Measurements from ENCODE around the gene PLEKHG7.

The PLEKHG7 gene

GRCh38 chr12:92715625-92716024, 12.8 kb downstream of the PLEKHG7 start:
- DNase-seq (ENCODE audit: low spot score) = no peak

GRCh38 chr12:92717202-92717601, 14.4 kb downstream of the PLEKHG7 start:
- peak; percentile 20 for DNase-seq (ENCODE audit: low spot score)

GRCh38 chr12:92718483-92718990, 15.7 kb downstream of the PLEKHG7 start:
- DNase-seq (ENCODE audit: low spot score) = no peak

DNA sequence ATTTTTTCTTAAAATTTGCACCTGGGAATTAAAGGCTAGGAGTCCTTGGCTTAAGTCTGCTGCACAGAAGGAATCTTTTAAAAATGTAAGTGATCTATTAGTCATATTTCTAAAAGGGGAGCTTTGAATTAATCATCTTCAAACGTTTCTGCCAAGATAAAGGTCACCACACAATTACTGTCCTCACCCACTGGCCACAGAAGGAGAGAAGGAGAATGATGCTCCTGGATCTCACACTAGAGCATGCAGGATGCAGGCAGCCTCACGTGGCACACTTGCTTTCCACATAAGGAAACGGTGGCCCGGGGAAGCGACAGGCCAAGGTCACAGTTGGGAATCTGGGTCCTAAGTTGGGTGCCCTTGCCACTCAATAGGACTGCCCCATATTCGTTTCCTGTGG, 16.9 kb downstream of the PLEKHG7 start:
- no peak for DNase-seq (ENCODE audit: low spot score)

- no peak for DNase-seq (ENCODE audit: low spot score)
Observed at GRCh38 chr12:92721130-92721529, 18.3 kb downstream of the PLEKHG7 start.

DNA sequence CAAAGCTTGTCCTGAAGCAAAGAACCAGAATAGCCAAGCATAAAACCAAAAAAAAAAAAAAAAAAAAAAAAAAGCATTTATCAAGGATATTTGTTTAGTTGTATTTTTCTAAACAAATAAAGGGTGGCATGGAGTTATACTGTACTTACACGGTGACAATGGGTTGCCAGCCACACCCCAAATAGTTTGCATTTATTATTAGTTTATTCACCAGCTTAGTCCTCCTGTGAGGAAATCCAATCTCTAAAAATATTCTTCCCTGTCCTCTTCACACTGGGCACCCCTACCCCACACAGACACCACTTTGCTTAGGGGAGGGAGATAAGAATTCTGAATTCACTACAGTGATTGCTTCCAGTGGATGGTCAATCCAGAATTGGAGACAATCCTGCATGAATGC, 18.9 kb downstream of the PLEKHG7 start:
- DNase-seq (ENCODE audit: low spot score) = no peak

- no peak for DNase-seq (ENCODE audit: low spot score)
Observed at GRCh38 chr12:92722897-92723296, 20.1 kb downstream of the PLEKHG7 start.

DNA sequence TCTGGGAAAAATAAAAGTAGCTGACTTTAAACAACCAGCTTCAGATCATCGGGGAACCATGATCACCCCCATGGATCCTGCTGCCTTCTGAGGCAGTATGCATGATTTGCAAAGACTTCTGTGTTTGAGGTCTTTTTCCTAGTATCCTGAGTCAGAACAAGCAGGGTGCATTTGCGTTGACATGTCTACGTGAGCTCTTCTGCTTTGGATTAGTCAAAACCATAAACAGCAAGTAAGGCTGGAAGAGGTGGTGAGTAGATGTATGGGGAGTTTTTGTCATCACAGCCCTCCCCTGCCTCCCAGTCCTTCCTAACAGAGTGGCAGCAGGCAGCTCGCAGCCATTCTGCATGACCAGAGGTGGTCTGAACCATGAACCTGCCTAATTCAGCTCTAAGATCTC, 24.1 kb downstream of the PLEKHG7 start:
- no peak for DNase-seq (ENCODE audit: low spot score)

- DNase-seq (ENCODE audit: low spot score) = no peak
Observed at GRCh38 chr12:92729773-92730305, 27.1 kb downstream of the PLEKHG7 start.

DNA sequence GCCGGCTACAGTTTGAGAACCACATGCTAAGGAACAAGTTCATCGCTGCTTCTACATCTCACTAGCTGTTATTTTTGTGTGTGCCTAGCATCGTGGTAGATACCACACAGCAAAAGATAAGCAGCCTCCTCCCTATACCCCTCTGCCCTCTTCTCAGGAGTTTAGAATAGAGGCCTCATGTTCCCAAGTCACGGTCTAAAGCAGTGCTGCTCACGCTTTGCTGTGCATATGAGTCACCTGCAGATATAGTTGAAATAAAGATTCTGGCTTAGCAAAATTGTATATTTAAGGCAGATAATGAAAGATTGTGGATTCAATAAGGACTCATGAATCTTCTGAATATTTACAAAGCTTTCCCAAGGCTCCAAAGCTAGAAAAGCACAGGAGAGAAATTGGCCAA, 28.0 kb downstream of the PLEKHG7 start:
- DNase-seq (ENCODE audit: low spot score) = no peak

DNA sequence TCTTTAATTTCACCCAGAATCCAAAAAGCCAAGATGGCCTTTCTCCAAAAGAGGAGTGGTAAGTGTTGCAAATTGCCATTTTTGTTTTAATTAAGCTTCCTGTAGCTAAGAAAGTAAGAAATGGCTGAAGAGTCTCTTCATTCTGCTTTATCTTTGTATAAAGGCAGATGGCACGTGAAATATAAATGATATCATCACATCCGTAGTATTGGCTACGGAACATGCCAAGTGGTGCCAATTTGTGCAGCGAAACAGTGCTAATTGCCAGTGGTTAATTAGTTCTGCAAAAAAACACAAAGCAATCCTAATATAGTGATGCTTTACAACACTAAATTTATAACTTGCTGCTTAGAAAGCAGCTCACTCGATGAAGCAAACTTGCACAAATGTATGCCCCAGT, 29.4 kb downstream of the PLEKHG7 start:
- no peak for DNase-seq (ENCODE audit: low spot score)

GRCh38 chr12:92732716-92733115, 29.9 kb downstream of the PLEKHG7 start:
- DNase-seq (ENCODE audit: low spot score) = no peak

GRCh38 chr12:92733181-92733580, 30.4 kb downstream of the PLEKHG7 start:
- DNase-seq (ENCODE audit: low spot score) = no peak

GRCh38 chr12:92733661-92734060, 30.9 kb downstream of the PLEKHG7 start:
- DNase-seq (ENCODE audit: low spot score) = no peak

- no peak for DNase-seq (ENCODE audit: low spot score)
Observed at GRCh38 chr12:92735131-92735721, 32.4 kb downstream of the PLEKHG7 start.

GRCh38 chr12:92736605-92737004, 33.8 kb downstream of the PLEKHG7 start:
- no peak for DNase-seq (ENCODE audit: low spot score)

DNA sequence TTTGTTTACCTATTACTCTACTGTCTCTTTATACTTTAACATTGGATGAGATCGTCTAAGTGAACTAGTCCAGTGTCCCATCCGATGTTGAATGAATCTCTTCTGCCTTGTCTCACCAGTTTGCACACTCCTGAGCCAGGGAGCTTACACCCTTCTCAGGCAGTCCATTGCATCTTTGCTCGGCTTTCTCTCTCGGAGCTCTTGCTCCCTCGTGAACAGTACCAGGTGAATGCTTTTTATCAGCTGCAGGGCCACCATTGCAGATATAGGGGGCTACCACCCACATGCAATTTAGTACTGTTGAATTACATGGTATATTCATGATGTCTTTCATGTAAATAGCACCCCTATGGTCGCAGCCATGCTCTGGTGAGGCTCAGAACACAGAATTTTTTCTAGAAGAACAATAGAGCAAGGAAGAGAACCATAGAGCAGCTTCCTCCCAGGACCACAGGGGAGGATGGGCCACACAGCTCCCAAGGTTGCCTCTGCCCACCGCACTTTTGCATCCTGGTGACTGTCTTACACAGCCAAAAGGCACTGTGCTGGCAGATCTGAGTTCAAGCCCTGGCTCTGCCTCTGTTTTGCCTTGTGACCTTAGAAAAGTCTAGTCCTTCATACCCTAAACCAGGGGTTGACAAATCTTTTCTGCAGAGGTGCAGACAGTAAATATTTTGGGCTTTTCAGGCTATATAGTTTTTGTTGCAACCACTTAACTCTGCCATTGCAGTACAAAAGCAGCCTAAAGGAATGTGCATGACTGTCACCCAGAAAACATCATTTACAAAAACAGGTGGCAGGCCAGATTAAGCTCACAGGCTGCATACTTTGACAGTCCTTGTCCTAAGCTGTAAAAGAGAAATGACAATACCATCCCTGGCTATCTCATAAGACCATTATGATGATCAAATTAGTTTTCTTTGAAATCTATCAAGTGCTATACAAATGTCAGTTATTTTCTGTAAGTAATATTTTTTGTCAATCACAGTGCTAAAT, 35.4 kb downstream of the PLEKHG7 start:
- DNase-seq (ENCODE audit: low spot score) = no peak

DNA sequence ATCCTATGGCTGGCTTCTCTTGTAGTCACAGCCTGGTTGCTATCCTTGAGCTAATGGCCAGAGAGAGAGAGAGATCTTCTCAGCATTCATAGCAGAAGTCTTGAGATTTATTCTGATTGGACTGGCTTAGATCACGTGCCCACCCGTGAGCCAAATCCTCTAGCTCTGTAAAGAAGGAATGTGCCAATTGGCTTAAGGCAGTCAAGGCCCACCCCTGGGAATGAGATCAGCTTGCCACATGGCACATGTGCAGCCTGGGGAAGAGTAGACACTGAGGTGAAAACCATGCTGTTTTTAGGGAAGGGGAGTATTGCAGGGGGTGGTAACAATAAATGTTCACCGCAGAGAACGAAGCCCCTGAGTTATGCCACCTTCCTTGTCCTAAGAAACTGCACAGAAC, 36.3 kb downstream of the PLEKHG7 start:
- no peak for DNase-seq (ENCODE audit: low spot score)

DNA sequence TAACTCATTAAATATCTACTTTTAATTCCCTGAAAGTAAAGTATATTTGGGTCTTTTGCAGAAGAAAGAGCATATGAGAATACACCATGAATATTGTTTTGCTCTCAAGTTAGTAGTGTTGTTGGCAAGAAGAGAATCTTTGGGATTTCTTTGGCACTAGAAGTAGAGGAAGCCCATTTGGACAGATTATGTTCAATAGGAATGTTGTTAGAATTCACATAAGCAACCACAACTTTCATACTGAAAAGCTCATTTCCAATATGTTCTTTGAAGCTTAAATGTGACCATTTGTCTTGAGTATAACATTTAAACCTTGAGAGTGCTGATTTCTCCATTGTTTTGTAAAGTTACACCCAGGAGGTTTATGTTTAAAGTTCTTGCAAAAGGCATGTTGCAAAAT, 37.6 kb downstream of the PLEKHG7 start:
- no peak for DNase-seq (ENCODE audit: low spot score)

- DNase-seq (ENCODE audit: low spot score) = no peak
Observed at GRCh38 chr12:92743026-92743425, 40.2 kb downstream of the PLEKHG7 start.

GRCh38 chr12:92745856-92746550, 43.2 kb downstream of the PLEKHG7 start:
- peak; percentile 80 for DNase-seq (ENCODE audit: low spot score)

GRCh38 chr12:92747151-92747550, 44.4 kb downstream of the PLEKHG7 start:
- no peak for DNase-seq (ENCODE audit: low spot score)
